NCI-H2196 (cell line): Measurements from ENCODE around the gene PHAX.
"Not testable (repeated sequence)": the region's sequence is repeated elsewhere in the genome, so short reads cannot be mapped to it uniquely, and the experiment has no call there.

Experiments
- DNase-seq: peaks from one replicate; lab custom pipeline; 2025; ENCODE audit not compliant: unreplicated experiment; lab: John Stamatoyannopoulos, UW

Gene PHAX

GRCh38 chr5:126603402-126603991 is 2.8 kb downstream of the PHAX start:
- no peak for DNase-seq

- DNase-seq, result no peak
These were observed 4.8 kb downstream of the PHAX start for GRCh38 chr5:126605525-126605924.

- DNase-seq, result no peak
These were observed 9.4 kb downstream of the PHAX start for GRCh38 chr5:126610160-126610559.

GRCh38 chr5:126610616-126611015 is 9.9 kb downstream of the PHAX start:
- no peak for DNase-seq

- no peak for DNase-seq
These were observed 13.3 kb downstream of the PHAX start for GRCh38 chr5:126613941-126614592.

GRCh38 chr5:126615286-126615685 is 14.5 kb downstream of the PHAX start:
- no peak for DNase-seq

GRCh38 chr5:126617603-126618002 is 16.9 kb downstream of the PHAX start:
- DNase-seq, result not testable (repeated sequence)

- DNase-seq, result no peak
These were observed 19.0 kb downstream of the PHAX start for GRCh38 chr5:126619781-126620180.

GRCh38 chr5:126624534-126624933 is 23.8 kb downstream of the PHAX start:
- DNase-seq, result no peak

GRCh38 chr5:126628102-126628501 is 27.4 kb downstream of the PHAX start:
- DNase-seq, result no peak

- no peak for DNase-seq
These were observed 31.2 kb downstream of the PHAX start for GRCh38 chr5:126631920-126632319.

- DNase-seq, result no peak
These were observed 32.8 kb downstream of the PHAX start for GRCh38 chr5:126633552-126633951.

- no peak for DNase-seq
These were observed 34.8 kb downstream of the PHAX start for GRCh38 chr5:126635585-126635984.

GRCh38 chr5:126636956-126637355 is 36.2 kb downstream of the PHAX start:
- no peak for DNase-seq

GRCh38 chr5:126640866-126641265 is 40.1 kb downstream of the PHAX start:
- no peak for DNase-seq

- DNase-seq, result no peak
These were observed 40.6 kb downstream of the PHAX start for GRCh38 chr5:126641387-126641786.

GRCh38 chr5:126645132-126645531 is 44.4 kb downstream of the PHAX start:
- DNase-seq, result no peak

- DNase-seq, result no peak
These were observed 46.3 kb downstream of the PHAX start for GRCh38 chr5:126647071-126647470.

GRCh38 chr5:126648471-126648870 is 47.7 kb downstream of the PHAX start:
- no peak for DNase-seq

- DNase-seq, result not testable (repeated sequence)
These were observed 48.3 kb downstream of the PHAX start for GRCh38 chr5:126649057-126649456.

- DNase-seq, result not testable (repeated sequence)
These were observed 49.0 kb downstream of the PHAX start for GRCh38 chr5:126649709-126650108.

GRCh38 chr5:126650463-126650862 is 49.7 kb downstream of the PHAX start:
- no peak for DNase-seq

GRCh38 chr5:126651013-126651577 is 50.3 kb downstream of the PHAX start:
- no peak for DNase-seq
